K562 (cell line): ENCODE results near the gene CHSY1. TPM values are rescaled to one million over a fixed set of nuclear protein-coding genes. Genes with fewer than 3 reads are reported as not detected.

ENCODE experiments used
- ATAC-seq: fragments of 200-7000 bp; cut with Tn5 transposase; 3 replicates; pipeline ENCODE4 v1.9.1; 2020; ENCODE audit warnings: moderate library complexity
- BruUV-seq: library from RNA; stranded (reverse); fragments of 400-500 nt; replicated peaks from 2 replicates; lab custom pipeline; 2021; lab: Mats Ljungman, UMichigan
- CTCF ChIA-PET: fragments of 300-600 bp; formaldehyde crosslinking; extraction: SDS; loops from one replicate; lab custom pipeline; 2021; ENCODE audit warnings: low intra/inter-chr PET ratio; lab: Yijun Ruan, JAX
- POLR2A ChIA-PET: fragments of 300-600, 350-650 bp; sonication (Branson Sonifier 250); formaldehyde crosslinking; extraction: SDS; loops from one replicate; lab custom pipeline; 2021; ENCODE audit warnings: antibody characterized with exemption, inconsistent platforms; lab: Yijun Ruan, JAX
- DNase-seq, 4 experiments: peaks; one replicate each; pipeline versions ENCODE4 v3.0.0 to v3.0.0-alpha.2; 2011 to 2018; ENCODE audit warnings: low spot score in 3 of 4, mixed read lengths in 3 of 4; ENCODE audit errors: extremely low read depth in 1 of 4
- FAIRE-seq: peaks from 2 replicates; lab custom pipeline; 2011; peaks lifted over from hg19 to GRCh38; lab: Jason Lieb, UNC
- H2AFZ ChIP-seq: 2 replicates; pipeline ENCODE4 v1.6.0; 2011; ENCODE audit warnings: low read depth, low read length, control low read depth, inconsistent platforms
- H3K27ac ChIP-seq: fragments of 200-600 bp; 3 replicates; pipeline ENCODE4 v1.8.0; 2011; ENCODE audit warnings: low read depth, mild to moderate bottlenecking, control low read depth, inconsistent platforms, low read length, moderate library complexity, mixed read lengths; ENCODE audit errors: extremely low read depth
- H3K27me3 ChIP-seq, 2 experiments: fragments of 300-600 bp in 1 of 2; 2 replicates in 1 of 2; 3 replicates in 1 of 2; pipeline versions ENCODE4 v1.6.0 to v1.8.0; 2011; ENCODE audit warnings: inconsistent platforms in 2 of 2, low read length in 2 of 2, mild to moderate bottlenecking in 1 of 2, mixed read lengths in 1 of 2, moderate library complexity in 1 of 2; ENCODE audit not compliant: control insufficient read depth in 2 of 2, insufficient read depth in 2 of 2
- H3K36me3 ChIP-seq: fragments of 300-600 bp; 3 replicates; pipeline ENCODE4 v1.8.0; 2011; ENCODE audit warnings: mild to moderate bottlenecking, low read length, inconsistent platforms; ENCODE audit not compliant: control insufficient read depth, insufficient read depth
- H3K4me1 ChIP-seq, 2 experiments: fragments of 200-600 bp in 1 of 2; replicated peaks in 1 of 2; 2 replicates in 1 of 2; 3 replicates in 1 of 2; pipeline versions ENCODE4 v1.5.1 to v1.8.0; 2011; ENCODE audit warnings: inconsistent platforms in 2 of 2, low read length in 2 of 2, mild to moderate bottlenecking in 1 of 2, mixed read lengths in 1 of 2, moderate library complexity in 1 of 2; ENCODE audit not compliant: control insufficient read depth in 2 of 2, insufficient read depth in 2 of 2
- H3K4me2 ChIP-seq: 2 replicates; pipeline ENCODE4 v1.6.1; 2011; ENCODE audit warnings: low read length, control low read depth, inconsistent platforms, mixed read lengths; ENCODE audit not compliant: insufficient read depth
- H3K4me3 ChIP-seq: fragments of 200-600 bp; sonication (generic), shearing (Covaris generic); 2 replicates; pipeline ENCODE4 v1.5.1; 2016; ENCODE audit warnings: control low read depth, inconsistent platforms
- H3K79me2 ChIP-seq: fragments of 200-600 bp; 3 replicates; pipeline ENCODE4 v1.8.0; 2011; ENCODE audit warnings: low read length, inconsistent platforms; ENCODE audit not compliant: control insufficient read depth, insufficient read depth
- H3K9ac ChIP-seq, 2 experiments: 2 replicates each; pipeline versions ENCODE4 v1.6.0 to v1.6.1; 2011; ENCODE audit warnings: low read depth in 2 of 2, low read length in 2 of 2, control low read depth in 1 of 2, inconsistent platforms in 1 of 2, mild to moderate bottlenecking in 1 of 2, mixed read lengths in 1 of 2; ENCODE audit not compliant: insufficient read depth in 1 of 2
- H3K9me1 ChIP-seq: one replicate; pipeline ENCODE4 v1.6.0; 2011; ENCODE audit warnings: inconsistent platforms, mild to moderate bottlenecking, low read length, moderate library complexity; ENCODE audit not compliant: control insufficient read depth, insufficient read depth
- H3K9me3 ChIP-seq: replicated peaks from 2 replicates; pipeline ENCODE4 v1.5.1; 2011; ENCODE audit warnings: low read depth, low read length, inconsistent platforms; ENCODE audit not compliant: control insufficient read depth, insufficient read depth
- H4K20me1 ChIP-seq: replicated peaks from 2 replicates; pipeline ENCODE4 v1.6.1; 2011; ENCODE audit warnings: low read length, inconsistent platforms, mixed read lengths; ENCODE audit not compliant: control insufficient read depth, insufficient read depth
- CBX3 ChIP-seq, 2 experiments: IDR thresholded peaks; 1 replicate in 1 of 2; 2 replicates in 1 of 2; pipeline ENCODE4 v1.6.1; 2012; ENCODE audit warnings: inconsistent platforms in 2 of 2, low read length in 2 of 2, borderline replicate concordance in 1 of 2, control low read depth in 1 of 2
- CHCHD3 ChIP-seq: fragments of 250-450 bp; sonication (Bioruptor Pico); IDR thresholded peaks from 2 replicates; pipeline ENCODE4 v2.1.2; 2022; ENCODE audit warnings: mild to moderate bottlenecking
- DMBX1 ChIP-seq: fragments of 250-450 bp; sonication (Bioruptor Pico); IDR thresholded peaks from 2 replicates; pipeline ENCODE4 v1.8.0; 2022; ENCODE audit warnings: inconsistent platforms, mild to moderate bottlenecking, moderate library complexity, borderline replicate concordance
- ETV5 ChIP-seq: sonication (generic); formaldehyde crosslinking; IDR thresholded peaks from 2 replicates; pipeline ENCODE4 v1.4.0; 2020; ENCODE audit warnings: low read depth, mild to moderate bottlenecking, missing genetic modification reagents
- JUND ChIP-seq, 2 experiments: IDR thresholded peaks; 2 replicates in 1 of 2; 3 replicates in 1 of 2; pipeline ENCODE4 v1.6.1; 2011; ENCODE audit warnings: borderline replicate concordance in 2 of 2, low read depth in 2 of 2, low read length in 2 of 2, improper control_type of control experiment in 1 of 2, missing biosample characterization in 1 of 2, missing genetic modification characterization in 1 of 2, missing genetic modification reagents in 1 of 2
- PCBP1 ChIP-seq: fragments of 200-400 bp; formaldehyde crosslinking; IDR thresholded peaks from 2 replicates; pipeline ENCODE4 v1.6.1; 2018; ENCODE audit warnings: mild to moderate bottlenecking, low read depth, low read length; ENCODE audit not compliant: poor library complexity, severe bottlenecking
- POLR2A ChIP-seq: fragments of 450-650 bp; conservative IDR thresholded peaks from 2 replicates; pipeline ENCODE4 v1.6.1; 2016
- RBM25 ChIP-seq: fragments of 200-400 bp; formaldehyde crosslinking; IDR thresholded peaks from 2 replicates; pipeline ENCODE4 v1.6.1; 2018; ENCODE audit warnings: low read length, low read depth, moderate library complexity; ENCODE audit not compliant: severe bottlenecking
- SUPT5H ChIP-seq: fragments of 450-650 bp; IDR thresholded peaks from 2 replicates; pipeline ENCODE4 v1.6.1; 2016
- ZNF75A ChIP-seq: fragments of 450-650 bp; formaldehyde crosslinking; IDR thresholded peaks from 2 replicates; pipeline ENCODE4 v1.4.0; 2020; ENCODE audit warnings: mild to moderate bottlenecking
- WGBS: fragments of 100-300 bp; shearing (Covaris generic); methylation state at CpG from one replicate; pipeline ENCODE4 v1.1.6; 2016; ENCODE audit warnings: low coverage, mixed read lengths; ENCODE audit not compliant: insufficient coverage; ENCODE audit errors: missing lambda C conversion rate; 5-methylcytosine and 5-hydroxymethylcytosine counted together
- in situ Hi-C: fragments of 300-500 bp; cut with MboI; formaldehyde crosslinking; loops from 4 replicates; pipeline ENCODE4 v1.15.0; 2018; ENCODE audit warnings: inconsistent platforms, mixed read lengths
- intact Hi-C: fragments of 100-400 bp; cut with micrococcal nuclease; formaldehyde crosslinking; loops from 2 replicates; pipeline ENCODE4 v1.14.2; 2022
- polyA plus RNA-seq, 8 experiments: library from polyadenylated mRNA; depleted of rRNA in 4 of 8; stranded (reverse) in 5 of 8; unstranded in 3 of 8; fragments of >200 nt; fragmentation: Nextera tagmentation in 2 of 8; fragmentation: Illumina TruSeq in 1 of 8; extraction: Ambion mirVana in 2 of 8; extraction: Trizol in 1 of 8; gene quantifications; 2 replicates each; pipeline versions ENCODE4 v1.2.1 to v1.2.3, GENCODE V29; 2011 to 2014; ENCODE audit warnings: inconsistent platforms in 1 of 8, missing spikeins in 1 of 8
- total RNA-seq, 7 experiments: library from RNA; depleted of rRNA in 6 of 7; stranded (reverse); fragments of >200 nt in 6 of 7; fragmentation: Illumina TruSeq in 2 of 7; extraction: Trizol in 2 of 7; gene quantifications; 2 replicates each; pipeline versions ENCODE4 v1.2.1 to v1.2.3, GENCODE V29; 2011 to 2021; ENCODE audit warnings: low replicate concordance in 1 of 7
- TF ChIP-seq, protein P1 (sequence below), 2 experiments: IDR thresholded peaks; 2 replicates each; pipeline ENCODE4 v1.6.1; 2012; ENCODE audit warnings: improper control_type of control experiment in 2 of 2, low read depth in 2 of 2, low read length in 2 of 2, borderline replicate concordance in 1 of 2

Gene CHSY1
- total and polyA plus RNA-seq, 9 of the 15 experiments (the other 6 are each of a cell fraction or from before 2014, with no cell fraction given): 7.0 to 16.4 (median 13.4) TPM

DNA sequence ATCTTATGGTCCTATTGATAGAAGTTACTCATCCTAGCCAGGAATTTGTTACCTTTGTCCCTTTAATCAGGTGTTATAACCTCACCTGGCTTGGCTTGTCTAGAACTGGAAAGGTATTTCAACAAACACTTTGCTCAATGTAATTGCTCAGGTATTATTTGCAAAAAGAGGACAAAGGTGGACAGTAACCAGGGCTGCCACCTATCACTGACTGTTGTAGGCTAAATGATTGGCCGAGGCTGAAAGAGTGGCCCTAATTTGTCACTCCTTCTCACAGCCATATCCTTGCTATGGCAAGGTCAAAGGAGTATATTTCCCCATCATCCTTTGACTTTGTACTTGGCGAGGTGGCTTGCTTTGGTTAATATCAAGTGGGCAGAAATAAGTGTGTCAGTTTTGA is 28.2 kb upstream of the CHSY1 start:
- CTCF ChIA-PET: no interaction called here
- DNase-seq (no peak), ATAC-seq (no peak), FAIRE-seq (no peak)
- H3K9ac ChIP-seq: no peak overlapping the region
- H3K4me3 ChIP-seq: no peak overlapping the region
- H3K79me2 ChIP-seq: peaks cover 19% of the 10 kb centered on the region
- in situ Hi-C loops (no loop called here), intact Hi-C loops (no loop called here)
- BruUV-seq: no TSS peak
- H3K27me3 ChIP-seq: no peaks in the 10 kb centered on the region
- H3K36me3 ChIP-seq: peaks cover 61% of the 10 kb centered on the region
- POLR2A ChIA-PET: no interaction called here
- no peak overlapping the region for H3K27ac ChIP-seq
- WGBS: 86% methylated on average over 2 of the region's 2 CpGs
- H3K4me1 ChIP-seq: peaks cover 6 to 10% of the 10 kb centered on the region in 2 experiments; a peak in 4 of 5 replicates
- no peaks in the 10 kb centered on the region for H3K9me1 ChIP-seq
- H3K9me3 ChIP-seq: no peaks in the 10 kb centered on the region
- no peak overlapping the region for H3K4me2 ChIP-seq
- peaks cover 11% of the 10 kb centered on the region; the same call in 1 of the 2 replicates for H4K20me1 ChIP-seq
- no peak overlapping the region for H2AFZ ChIP-seq
- no peak for TF ChIP-seq DMBX1
- peak; percentile 56; the same call in 1 of the 2 replicates for TF ChIP-seq POLR2A
- TF ChIP-seq SUPT5H: peak; percentile 16; the same call in 1 of the 2 replicates

DNA sequence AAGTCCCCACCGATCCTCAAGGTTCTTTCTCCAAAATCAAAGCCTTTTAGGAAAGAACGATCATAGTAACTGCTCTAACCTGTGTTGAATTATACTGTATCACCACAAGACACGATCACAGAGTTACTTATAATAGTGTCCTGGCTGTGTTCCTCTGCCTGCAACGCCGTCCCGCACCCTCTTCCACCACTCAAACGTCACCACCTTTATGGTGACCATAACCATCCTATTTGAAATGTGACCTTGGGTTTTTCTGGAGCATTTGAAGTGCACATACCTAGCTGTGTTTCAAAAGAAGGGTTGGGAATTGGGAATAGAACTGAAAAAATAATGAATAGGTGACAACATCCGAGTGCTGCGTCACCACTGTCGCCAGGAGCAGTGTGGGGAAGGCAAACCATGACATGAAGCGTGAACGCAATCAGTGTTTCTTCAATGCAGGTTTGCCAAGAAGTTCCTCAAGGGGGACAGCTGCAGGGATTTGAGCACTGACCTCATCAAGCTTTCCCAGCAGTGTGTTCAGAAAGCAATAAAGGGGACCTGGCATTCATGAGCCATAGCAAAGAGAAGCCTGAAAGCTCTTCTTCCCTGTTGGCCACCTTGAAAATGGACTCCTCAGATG is 26.2 kb upstream of the CHSY1 start:
- CTCF ChIA-PET: interaction anchor here (0.9 kb wide), 1 partner anchor 365 kb away, joined by 3 read pairs; no protein-coding TSS in a partner anchor
- TF ChIP-seq JUND (IDR thresholded peaks at IDR 0.05; ENCODE audit: borderline replicate concordance, low read depth, low read length) (no peak), JUND (tag; IDR thresholded peaks at IDR 0.05; ENCODE audit: borderline replicate concordance, low read depth, low read length) (0 out of 3 replicates have a peak, but pooled peaks have one; percentile 17), CHCHD3 (CRISPR knock-in tag) (no peak), CBX3 (IDR thresholded peaks at IDR 0.05; ENCODE audit: borderline replicate concordance in 1 of 2, low read length in 2 of 2) (no peak), PCBP1 (no peak), RBM25 (no peak), ZNF75A (CRISPR knock-in tag) (no peak), ETV5 (CRISPR knock-in tag) (no peak)
- TF ChIP-seq, protein P1, sequence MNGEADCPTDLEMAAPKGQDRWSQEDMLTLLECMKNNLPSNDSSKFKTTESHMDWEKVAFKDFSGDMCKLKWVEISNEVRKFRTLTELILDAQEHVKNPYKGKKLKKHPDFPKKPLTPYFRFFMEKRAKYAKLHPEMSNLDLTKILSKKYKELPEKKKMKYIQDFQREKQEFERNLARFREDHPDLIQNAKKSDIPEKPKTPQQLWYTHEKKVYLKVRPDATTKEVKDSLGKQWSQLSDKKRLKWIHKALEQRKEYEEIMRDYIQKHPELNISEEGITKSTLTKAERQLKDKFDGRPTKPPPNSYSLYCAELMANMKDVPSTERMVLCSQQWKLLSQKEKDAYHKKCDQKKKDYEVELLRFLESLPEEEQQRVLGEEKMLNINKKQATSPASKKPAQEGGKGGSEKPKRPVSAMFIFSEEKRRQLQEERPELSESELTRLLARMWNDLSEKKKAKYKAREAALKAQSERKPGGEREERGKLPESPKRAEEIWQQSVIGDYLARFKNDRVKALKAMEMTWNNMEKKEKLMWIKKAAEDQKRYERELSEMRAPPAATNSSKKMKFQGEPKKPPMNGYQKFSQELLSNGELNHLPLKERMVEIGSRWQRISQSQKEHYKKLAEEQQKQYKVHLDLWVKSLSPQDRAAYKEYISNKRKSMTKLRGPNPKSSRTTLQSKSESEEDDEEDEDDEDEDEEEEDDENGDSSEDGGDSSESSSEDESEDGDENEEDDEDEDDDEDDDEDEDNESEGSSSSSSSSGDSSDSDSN (IDR thresholded peaks at IDR 0.05; ENCODE audit: borderline replicate concordance in 1 of 2, low read depth in 2 of 2, low read length in 2 of 2): no peak

More for the DNA sequence above, 26.2 kb upstream of the CHSY1 start:
- intact Hi-C loops: loop anchor here (5.0 kb wide), 1 partner anchor 261 kb away; no protein-coding TSS in a partner anchor
- in situ Hi-C loops: no loop called here
- H3K9me3 ChIP-seq: no peaks in the 10 kb centered on the region
- H2AFZ ChIP-seq: peak overlapping the region; percentile 79
- no peaks in the 10 kb centered on the region for H3K9me1 ChIP-seq
- BruUV-seq: no TSS peak
- H3K27ac ChIP-seq: peak overlapping the region; percentile 41; the same call in 2 of the 3 replicates
- peaks cover 6 to 10% of the 10 kb centered on the region in 2 experiments; a peak in 4 of 5 replicates for H3K4me1 ChIP-seq
- peak overlapping the region; percentile 97 for H3K4me2 ChIP-seq
- H3K79me2 ChIP-seq: peaks cover 19% of the 10 kb centered on the region
- DNase-seq (peak in 1 of 4 experiments; percentile 46), FAIRE-seq (peak; percentile 85), ATAC-seq (no peak)
- peak overlapping the region; percentile 26 to 87; a peak in 3 of 4 replicates for H3K9ac ChIP-seq
- POLR2A ChIA-PET: interaction anchor here (0.8 to 1.5 kb wide), 3 partner anchors 10 to 20 kb away, joined by 3 to 4 read pairs (median 3); no protein-coding TSS in a partner anchor
- 5% methylated on average over 12 of the region's 12 CpGs for WGBS
- peak overlapping the region; percentile 98 for H3K4me3 ChIP-seq
- H3K27me3 ChIP-seq: no peaks in the 10 kb centered on the region
- peaks cover 61% of the 10 kb centered on the region for H3K36me3 ChIP-seq
- peaks cover 11% of the 10 kb centered on the region; the same call in 1 of the 2 replicates for H4K20me1 ChIP-seq
